Neural progenitor cell (in vitro differentiated cells): Measurements from ENCODE around the gene PLA2G6. TPM values are rescaled to one million over a fixed set of nuclear protein-coding genes. Genes with fewer than 3 reads are reported as not detected.
A peak's percentile ranks its signal among the peaks of the same experiment; 100 is the strongest.

ENCODE experiments used
- DNase-seq: peaks from one replicate; pipeline ENCODE4 v3.0.0-alpha.2; 2016; ENCODE audit warnings: low spot score
- H2AFZ ChIP-seq: fragments of 200-600 bp; sonication (generic); replicated peaks from 2 replicates; pipeline ENCODE4 v1.6.1; 2016; ENCODE audit warnings: antibody characterized with exemption
- H3F3A ChIP-seq: fragments of 200-600 bp; sonication (generic); 2 replicates; pipeline ENCODE4 v1.6.1; 2016; ENCODE audit warnings: antibody characterized with exemption, low read depth
- H3K27ac ChIP-seq: fragments of 200-600 bp; sonication (generic); 2 replicates; pipeline ENCODE4 v1.5.1; 2016; ENCODE audit warnings: mild to moderate bottlenecking
- H3K27me3 ChIP-seq: fragments of 200-600 bp; sonication (generic); 2 replicates; pipeline ENCODE4 v1.6.1; 2016; ENCODE audit warnings: mild to moderate bottlenecking, moderate library complexity
- H3K36me3 ChIP-seq: fragments of 200-600 bp; sonication (generic); 2 replicates; pipeline ENCODE4 v1.5.1; 2016
- H3K4me1 ChIP-seq: fragments of 200-600 bp; sonication (generic); 2 replicates; pipeline ENCODE4 v1.6.1; 2016; ENCODE audit warnings: mixed run types
- H3K4me2 ChIP-seq: fragments of 200-600 bp; sonication (generic); 2 replicates; pipeline ENCODE4 v1.6.1; 2016
- H3K4me3 ChIP-seq: fragments of 200-600 bp; sonication (generic); 2 replicates; pipeline ENCODE4 v1.5.1; 2016
- H3K79me2 ChIP-seq: fragments of 200-600 bp; sonication (generic); 2 replicates; pipeline ENCODE4 v1.6.1; 2016; ENCODE audit warnings: low read depth
- H3K9ac ChIP-seq: fragments of 200-600 bp; sonication (generic); 2 replicates; pipeline ENCODE4 v1.6.1; 2016
- H3K9me3 ChIP-seq: fragments of 200-600 bp; sonication (generic); 2 replicates; pipeline ENCODE4 v1.5.1; 2016; ENCODE audit warnings: low read depth
- H4K20me1 ChIP-seq: fragments of 200-600 bp; sonication (generic); 2 replicates; pipeline ENCODE4 v1.6.1; 2016; ENCODE audit warnings: low read depth
- H3K27ac Mint-ChIP-seq: 3 replicates; pipeline ENCODE4 v1.8.0; 2021; ENCODE audit warnings: mixed read lengths
- H3K27me3 Mint-ChIP-seq: 2 replicates; pipeline ENCODE4 v1.8.0; 2022; ENCODE audit warnings: low read depth, mild to moderate bottlenecking, inconsistent platforms, moderate library complexity, mixed read lengths; ENCODE audit not compliant: insufficient read depth
- H3K36me3 Mint-ChIP-seq: 3 replicates; pipeline ENCODE4 v1.8.0; 2021; ENCODE audit warnings: mixed read lengths
- H3K4me1 Mint-ChIP-seq: 3 replicates; pipeline ENCODE4 v1.8.0; 2021; ENCODE audit warnings: mixed read lengths
- H3K4me3 Mint-ChIP-seq: 3 replicates; pipeline ENCODE4 v1.8.0; 2021; ENCODE audit warnings: mild to moderate bottlenecking, moderate library complexity, mixed read lengths
- H3K9me3 Mint-ChIP-seq: 3 replicates; pipeline ENCODE4 v1.8.0; 2020; ENCODE audit warnings: mixed read lengths
- EZH2 ChIP-seq: fragments of 200-600 bp; sonication (generic); IDR thresholded peaks from 2 replicates; pipeline ENCODE4 v1.6.1; 2017; ENCODE audit warnings: antibody characterized with exemption, mild to moderate bottlenecking, moderate library complexity
- EZH2phosphoT487 ChIP-seq: fragments of 200-600 bp; sonication (generic); IDR thresholded peaks from 2 replicates; pipeline ENCODE4 v1.6.1; 2017; ENCODE audit warnings: antibody characterized with exemption
- total RNA-seq: library from RNA; depleted of rRNA; stranded (reverse); fragments of >200 nt; gene quantifications from 2 replicates; pipeline ENCODE4 v1.2.3, GENCODE V29; 2015; ENCODE audit warnings: low replicate concordance
- TF ChIP-seq, protein P1 (sequence below): fragments of 200-600 bp; sonication (generic); IDR thresholded peaks from 2 replicates; pipeline ENCODE4 v1.5.1; 2017; ENCODE audit warnings: antibody characterized with exemption, mild to moderate bottlenecking

The PLA2G6 gene
- total RNA-seq, 1 donor from 2014 or later = 20.1 TPM

DNA sequence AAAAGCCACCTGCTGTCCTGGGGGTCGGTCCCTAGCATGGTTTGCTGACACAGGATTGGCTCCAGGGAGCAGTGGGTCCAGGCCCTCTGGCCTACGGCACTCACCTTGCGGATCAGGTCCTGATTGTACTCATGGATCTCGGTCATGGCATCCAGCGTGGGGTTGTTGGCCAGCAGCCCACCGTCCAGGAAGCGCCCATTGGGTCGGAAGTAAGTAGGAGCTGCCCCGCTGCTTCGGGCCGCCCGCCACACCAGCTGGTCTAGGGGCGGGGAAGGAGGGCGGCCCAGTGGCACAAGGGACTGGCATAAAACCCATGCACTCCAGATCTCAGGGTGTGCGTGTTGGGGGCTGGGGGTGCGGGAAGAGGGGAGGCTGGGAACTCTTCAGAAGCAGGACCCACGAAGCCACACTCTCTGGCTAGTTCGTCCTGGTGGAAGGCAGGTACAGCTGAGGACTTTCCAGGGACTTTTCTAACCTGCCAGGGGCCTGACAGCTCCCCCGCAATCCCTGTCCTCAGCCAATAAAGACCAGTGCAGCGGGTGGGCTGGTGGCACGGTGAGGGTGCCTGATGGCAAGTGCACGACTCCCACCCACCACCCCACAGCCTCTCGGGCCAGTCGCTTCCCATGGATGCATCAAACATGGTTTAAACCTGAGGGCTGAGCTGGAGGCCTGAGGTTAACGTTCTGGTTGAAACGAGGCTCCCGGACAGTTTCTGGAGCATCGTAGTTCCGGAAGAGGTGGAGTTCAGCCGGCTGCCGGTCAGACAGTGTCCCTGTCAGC, 66.0 kb downstream of the PLA2G6 start:
- Mint-ChIP-seq H3K27ac (peak overlapping the region; percentile 33), H3K4me1 (peaks cover 15% of the 10 kb centered on the region), H3K36me3 (no peaks in the 10 kb centered on the region), H3K9me3 (no peaks in the 10 kb centered on the region), H3K4me3 (no peak overlapping the region), H3K27me3 (peaks cover 8% of the 10 kb centered on the region)
- H3K36me3 ChIP-seq = no peaks in the 10 kb centered on the region
- no peak for TF ChIP-seq EZH2
- TF ChIP-seq, protein P1, sequence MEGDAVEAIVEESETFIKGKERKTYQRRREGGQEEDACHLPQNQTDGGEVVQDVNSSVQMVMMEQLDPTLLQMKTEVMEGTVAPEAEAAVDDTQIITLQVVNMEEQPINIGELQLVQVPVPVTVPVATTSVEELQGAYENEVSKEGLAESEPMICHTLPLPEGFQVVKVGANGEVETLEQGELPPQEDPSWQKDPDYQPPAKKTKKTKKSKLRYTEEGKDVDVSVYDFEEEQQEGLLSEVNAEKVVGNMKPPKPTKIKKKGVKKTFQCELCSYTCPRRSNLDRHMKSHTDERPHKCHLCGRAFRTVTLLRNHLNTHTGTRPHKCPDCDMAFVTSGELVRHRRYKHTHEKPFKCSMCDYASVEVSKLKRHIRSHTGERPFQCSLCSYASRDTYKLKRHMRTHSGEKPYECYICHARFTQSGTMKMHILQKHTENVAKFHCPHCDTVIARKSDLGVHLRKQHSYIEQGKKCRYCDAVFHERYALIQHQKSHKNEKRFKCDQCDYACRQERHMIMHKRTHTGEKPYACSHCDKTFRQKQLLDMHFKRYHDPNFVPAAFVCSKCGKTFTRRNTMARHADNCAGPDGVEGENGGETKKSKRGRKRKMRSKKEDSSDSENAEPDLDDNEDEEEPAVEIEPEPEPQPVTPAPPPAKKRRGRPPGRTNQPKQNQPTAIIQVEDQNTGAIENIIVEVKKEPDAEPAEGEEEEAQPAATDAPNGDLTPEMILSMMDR = no peak
- no peak for TF ChIP-seq EZH2phosphoT487
- H3K27ac ChIP-seq = no peak overlapping the region
- no peaks in the 10 kb centered on the region for H3K9me3 ChIP-seq
- no peaks in the 10 kb centered on the region for H4K20me1 ChIP-seq
- DNase-seq = no peak
- peaks cover 3% of the 10 kb centered on the region for H3F3A ChIP-seq
- peaks cover 4% of the 10 kb centered on the region for H3K4me1 ChIP-seq
- no peak overlapping the region for H3K9ac ChIP-seq
- no peaks in the 10 kb centered on the region for H3K27me3 ChIP-seq
- no peak overlapping the region for H3K4me2 ChIP-seq
- no peak overlapping the region for H3K4me3 ChIP-seq
- H3K79me2 ChIP-seq = no peaks in the 10 kb centered on the region
- no peak overlapping the region for H2AFZ ChIP-seq

DNA sequence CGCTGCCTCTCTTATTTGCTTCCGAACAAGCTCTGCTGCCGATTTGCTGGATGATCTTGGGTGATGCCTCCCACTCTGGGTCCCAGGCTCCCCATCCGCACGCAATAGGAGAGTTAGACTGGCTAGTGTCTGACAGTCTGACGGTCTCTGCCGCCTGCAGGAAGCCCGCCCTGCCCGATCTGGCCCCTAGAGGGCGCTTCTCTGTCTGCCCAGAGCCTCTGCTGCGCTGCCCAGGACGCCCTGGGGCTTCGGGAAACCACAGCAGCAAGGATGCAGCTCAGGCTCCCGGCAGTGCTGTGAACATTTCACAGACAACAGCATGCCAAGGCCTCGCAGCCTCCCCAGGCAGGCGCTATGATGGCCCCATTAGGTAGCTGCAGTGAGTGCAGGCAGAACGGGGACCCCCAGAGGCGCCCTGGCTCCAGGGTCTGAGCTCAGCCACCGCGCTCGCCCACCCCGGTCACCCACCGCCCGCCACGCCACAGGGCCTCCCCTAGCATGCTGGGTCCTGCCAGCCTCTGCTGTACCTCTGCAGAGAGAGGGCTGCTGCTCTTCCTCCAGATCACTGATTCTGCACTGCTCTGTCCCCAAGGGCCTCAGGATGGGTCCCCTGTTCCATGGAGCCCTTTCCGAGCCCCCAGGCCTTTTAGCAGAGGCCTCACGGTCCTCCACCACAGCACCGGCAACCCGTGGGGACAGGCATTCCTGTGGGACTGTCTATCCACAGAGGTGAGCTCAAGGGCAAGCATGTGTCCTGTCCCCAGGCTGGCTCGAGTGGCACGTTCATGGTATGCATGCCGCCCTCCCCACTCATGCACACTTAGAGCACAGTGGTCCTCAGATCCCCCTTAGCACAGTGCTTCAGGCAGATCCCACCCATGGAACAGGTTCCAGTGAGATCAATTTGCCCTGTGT, 66.9 kb downstream of the PLA2G6 start:
- Histone ChIP-seq H3F3A (peaks cover 4% of the 10 kb centered on the region), H3K4me2 (no peak overlapping the region), H3K27me3 (no peaks in the 10 kb centered on the region), H2AFZ (no peak overlapping the region), H3K9me3 (no peaks in the 10 kb centered on the region), H3K36me3 (no peaks in the 10 kb centered on the region), H4K20me1 (no peaks in the 10 kb centered on the region), H3K4me3 (no peak overlapping the region), H3K4me1 (peaks cover 5% of the 10 kb centered on the region), H3K27ac (no peak overlapping the region), H3K9ac (no peak overlapping the region), H3K79me2 (no peaks in the 10 kb centered on the region)
- H3K4me1 Mint-ChIP-seq = peaks cover 17% of the 10 kb centered on the region
- no peak overlapping the region for H3K4me3 Mint-ChIP-seq
- H3K9me3 Mint-ChIP-seq = peaks cover 1% of the 10 kb centered on the region
- H3K27ac Mint-ChIP-seq = peak overlapping the region; percentile 78
- H3K27me3 Mint-ChIP-seq = peaks cover 9% of the 10 kb centered on the region
- H3K36me3 Mint-ChIP-seq = no peaks in the 10 kb centered on the region
- DNase-seq = peak; percentile 89
- TF ChIP-seq, protein P1 = peak; percentile 94
- TF ChIP-seq EZH2phosphoT487 = no peak

DNA sequence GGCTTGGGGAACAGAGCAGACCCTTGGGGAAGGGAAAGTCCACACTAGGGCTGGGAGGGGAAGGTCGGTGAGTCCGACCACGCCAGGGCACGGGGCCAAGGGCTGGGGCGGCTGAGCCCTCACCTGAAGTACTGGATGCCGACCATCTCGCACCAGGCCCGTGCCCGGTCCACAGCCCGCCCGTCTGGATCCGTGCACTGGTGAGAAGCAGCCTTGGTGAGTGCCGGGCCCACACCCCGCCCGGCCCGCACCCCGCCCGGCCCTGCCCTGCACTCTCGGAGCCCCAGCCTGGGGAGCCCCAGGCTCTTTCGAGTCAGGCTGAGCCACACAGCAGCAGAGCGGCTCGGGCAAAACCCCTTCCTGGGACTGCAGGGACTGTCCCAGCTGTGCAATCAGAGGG, 69.2 kb downstream of the PLA2G6 start:
- H3K9ac ChIP-seq = no peak overlapping the region
- H2AFZ ChIP-seq = no peak overlapping the region
- peaks cover 8% of the 10 kb centered on the region for H3F3A ChIP-seq
- Mint-ChIP-seq H3K36me3 (no peaks in the 10 kb centered on the region), H3K4me1 (peaks cover 17% of the 10 kb centered on the region), H3K4me3 (no peak overlapping the region), H3K27ac (no peak overlapping the region), H3K9me3 (peaks cover 2% of the 10 kb centered on the region), H3K27me3 (peaks cover 14% of the 10 kb centered on the region)
- no peaks in the 10 kb centered on the region for H3K79me2 ChIP-seq
- no peaks in the 10 kb centered on the region for H3K27me3 ChIP-seq
- TF ChIP-seq, protein P1 = no peak
- TF ChIP-seq EZH2 (no peak), EZH2phosphoT487 (no peak)
- H3K9me3 ChIP-seq = no peaks in the 10 kb centered on the region
- no peak overlapping the region for H3K4me3 ChIP-seq
- H3K4me2 ChIP-seq = no peak overlapping the region
- H3K4me1 ChIP-seq = peaks cover 5% of the 10 kb centered on the region
- no peak for DNase-seq
- H4K20me1 ChIP-seq = no peaks in the 10 kb centered on the region
- H3K27ac ChIP-seq = no peak overlapping the region
- no peaks in the 10 kb centered on the region for H3K36me3 ChIP-seq
